ENCODE data around the gene ARID5A. TPM values are rescaled to one million over a fixed set of nuclear protein-coding genes. Genes with fewer than 3 reads are reported as not detected.

The ARID5A gene
- total and polyA plus RNA-seq, 10 of the 15 experiments (the other 5 are each of a cell fraction or from before 2014, with no cell fraction given) = 0.76 to 87.1 (median 37.6) TPM

DNA sequence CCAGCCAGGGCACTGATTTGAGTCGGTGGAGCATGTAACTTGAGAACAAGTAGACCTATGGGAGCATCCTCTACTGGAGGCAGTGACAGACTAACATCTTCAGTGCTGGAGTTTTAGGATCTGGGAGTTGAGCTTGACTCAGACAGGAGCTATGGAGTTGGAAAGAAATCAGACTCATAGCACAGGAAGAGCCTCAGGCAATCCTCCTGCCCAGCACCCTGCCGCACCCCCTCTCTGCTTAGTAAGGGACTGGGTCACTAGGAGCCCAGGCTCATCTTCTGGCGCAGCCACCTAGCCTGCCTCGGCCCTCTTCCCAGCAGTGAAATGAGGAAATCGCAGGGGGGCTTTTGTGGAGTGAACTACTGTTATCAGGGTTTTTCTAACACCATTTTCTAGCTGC, 3.6 kb downstream of the ARID5A start:
- FAIRE-seq (no peak), ATAC-seq (no peak), DNase-seq (ENCODE audit: low read depth, low spot score) (no peak)
- Histone ChIP-seq H4K20me1 (ENCODE audit: control insufficient read depth, insufficient read depth) (peaks cover 17% of the 10 kb centered on the region), H3K27me3 (replicated peaks in 1 of 2; ENCODE audit: control insufficient read depth in 2 of 2, insufficient read depth in 2 of 2, low read length in 1 of 2) (no peaks in the 10 kb centered on the region), H3K27ac (ENCODE audit: control insufficient read depth, insufficient read depth) (no peak overlapping the region), H3K4me1 (ENCODE audit: control insufficient read depth, insufficient read depth, low read length) (peaks cover 22% of the 10 kb centered on the region), H3K9me3 (replicated peaks; ENCODE audit: control insufficient read depth, insufficient read depth, low read length) (no peaks in the 10 kb centered on the region; the same call in 2 of the 3 replicates), H3K79me2 (ENCODE audit: control insufficient read depth, insufficient read depth, low read length) (peaks cover 90% of the 10 kb centered on the region), H3K36me3 (ENCODE audit: control insufficient read depth in 2 of 2, insufficient read depth in 2 of 2, low read length in 1 of 2) (peaks cover 6 to 25% of the 10 kb centered on the region in 2 experiments; a peak in 3 of 4 replicates), H3K4me2 (ENCODE audit: control insufficient read depth, insufficient read depth) (peak overlapping the region; percentile 92; the same call in 1 of the 2 replicates), H3K4me3 (peak overlapping the region; percentile 94; the same call in 1 of the 2 replicates), H3K9ac (ENCODE audit: control insufficient read depth, insufficient read depth, low read length) (no peak overlapping the region), H2AFZ (ENCODE audit: control insufficient read depth, low read depth, low read length) (no peak overlapping the region)
- SMC1A ChIA-PET (ENCODE audit: uncharacterized antibody, unreplicated experiment) = interaction anchor here (0.7 to 6.2 kb wide), 10 partner anchors 9 to 223 kb away, joined by 3 to 48 read pairs (median 3); no protein-coding TSS in a partner anchor
- BruUV-seq (replicated peaks) = no TSS peak
- RAD21 ChIA-PET (ENCODE audit: unreplicated experiment) = interaction anchor here (0.7 to 4.0 kb wide), 7 partner anchors 8 to 42 kb away, joined by 3 to 27 read pairs (median 7); no protein-coding TSS in a partner anchor
- TF ChIP-seq POLR2AphosphoS5 (IDR thresholded peaks at IDR 0.05; ENCODE audit: low read length) = 0 out of 2 replicates have a peak, but pooled peaks have one; percentile 9
- no peak for TF ChIP-seq NFXL1 (IDR thresholded peaks at IDR 0.05; ENCODE audit: borderline replicate concordance)
- POLR2A ChIA-PET = interaction anchor here (0.5 to 8.1 kb wide), 4 partner anchors 11 to 18 kb away, joined by 3 to 106 read pairs (median 4); no protein-coding TSS in a partner anchor
- CTCF ChIA-PET = interaction anchor here (0.6 to 8.1 kb wide), 9 partner anchors 8 to 220 kb away, joined by 3 to 64 read pairs (median 3); partner anchors contain the start of gene CNNM4
- intact Hi-C loops (cut with micrococcal nuclease; ENCODE audit: unreplicated experiment) (no loop called here), in situ Hi-C loops (cut with MboI) (no loop called here)
- WGBS (ENCODE audit: insufficient coverage, insufficient replicate concordance, low lambda C conversion rate, missing lambda C conversion rate) = 39% methylated on average over 5 of the region's 5 CpGs

DNA sequence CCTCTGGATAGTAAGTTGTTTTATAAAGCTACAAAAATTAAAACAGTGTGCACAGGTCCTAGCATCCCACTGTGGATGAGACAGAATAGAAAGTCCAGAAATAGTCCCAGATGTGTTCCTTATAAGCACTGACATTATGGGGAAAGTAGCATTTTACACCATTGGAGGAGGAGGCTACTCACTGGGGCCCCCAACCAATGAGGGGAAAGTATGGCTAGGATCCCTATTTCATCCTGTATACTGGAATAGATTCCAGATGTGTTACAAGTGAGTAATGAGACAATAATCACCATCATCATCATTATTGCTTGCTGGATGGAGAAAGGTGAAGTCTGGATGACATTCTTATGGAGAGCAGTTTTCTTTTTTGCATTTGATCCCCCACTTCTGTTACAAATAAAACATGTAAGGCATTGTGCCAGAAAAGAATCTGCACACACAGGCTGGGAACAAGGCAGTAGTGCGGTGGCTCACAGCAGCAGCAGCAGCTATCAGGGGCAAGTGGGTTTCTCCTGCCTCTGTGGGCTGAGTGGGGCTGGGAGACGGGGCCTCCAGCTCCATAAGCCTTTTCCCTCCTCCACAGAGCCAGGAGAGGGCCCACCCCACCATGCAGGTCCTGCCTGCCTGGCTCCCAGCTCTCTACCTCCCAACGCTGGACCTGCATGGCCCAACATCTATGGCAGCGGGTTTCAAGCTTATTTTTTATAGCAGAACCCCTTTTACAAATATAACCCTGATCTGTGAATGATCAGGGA, 5.0 kb downstream of the ARID5A start:
- intact Hi-C loops (cut with micrococcal nuclease; ENCODE audit: unreplicated experiment) (no loop called here), in situ Hi-C loops (cut with MboI) (no loop called here)
- Histone ChIP-seq H2AFZ (ENCODE audit: control insufficient read depth, low read depth, low read length) (no peak overlapping the region), H3K36me3 (ENCODE audit: control insufficient read depth in 2 of 2, insufficient read depth in 2 of 2, low read length in 1 of 2) (peaks cover 9 to 29% of the 10 kb centered on the region in 2 experiments), H3K4me1 (ENCODE audit: control insufficient read depth, insufficient read depth, low read length) (peaks cover 13% of the 10 kb centered on the region), H3K9me3 (replicated peaks; ENCODE audit: control insufficient read depth, insufficient read depth, low read length) (no peaks in the 10 kb centered on the region; the same call in 2 of the 3 replicates), H3K4me2 (ENCODE audit: control insufficient read depth, insufficient read depth) (no peak overlapping the region; the same call in 1 of the 2 replicates), H4K20me1 (ENCODE audit: control insufficient read depth, insufficient read depth) (peaks cover 24% of the 10 kb centered on the region), H3K27ac (ENCODE audit: control insufficient read depth, insufficient read depth) (no peak overlapping the region), H3K79me2 (ENCODE audit: control insufficient read depth, insufficient read depth, low read length) (peaks cover 93% of the 10 kb centered on the region), H3K9ac (ENCODE audit: control insufficient read depth, insufficient read depth, low read length) (no peak overlapping the region), H3K27me3 (replicated peaks in 1 of 2; ENCODE audit: control insufficient read depth in 2 of 2, insufficient read depth in 2 of 2, low read length in 1 of 2) (no peaks in the 10 kb centered on the region), H3K4me3 (no peak overlapping the region)
- TF ChIP-seq TAF1 (IDR thresholded peaks at IDR 0.05; ENCODE audit: borderline replicate concordance, low read depth, low read length) (no peak), JUND (IDR thresholded peaks at IDR 0.05; ENCODE audit: low read depth, low read length) (no peak), BACH1 (IDR thresholded peaks at IDR 0.05; ENCODE audit: borderline replicate concordance) (no peak), YBX1 (IDR thresholded peaks at IDR 0.05) (no peak), NFIC (IDR thresholded peaks at IDR 0.05; ENCODE audit: low read depth, low read length) (no peak), ASH2L (IDR thresholded peaks at IDR 0.05; ENCODE audit: borderline replicate concordance, low read depth) (no peak), NR2C2 (IDR thresholded peaks at IDR 0.05; ENCODE audit: borderline replicate concordance, control insufficient read depth, insufficient read length, low read depth) (no peak), CHD1 (IDR thresholded peaks at IDR 0.05; ENCODE audit: low read depth, low read length) (no peak)
- TF ChIP-seq, protein P1, sequence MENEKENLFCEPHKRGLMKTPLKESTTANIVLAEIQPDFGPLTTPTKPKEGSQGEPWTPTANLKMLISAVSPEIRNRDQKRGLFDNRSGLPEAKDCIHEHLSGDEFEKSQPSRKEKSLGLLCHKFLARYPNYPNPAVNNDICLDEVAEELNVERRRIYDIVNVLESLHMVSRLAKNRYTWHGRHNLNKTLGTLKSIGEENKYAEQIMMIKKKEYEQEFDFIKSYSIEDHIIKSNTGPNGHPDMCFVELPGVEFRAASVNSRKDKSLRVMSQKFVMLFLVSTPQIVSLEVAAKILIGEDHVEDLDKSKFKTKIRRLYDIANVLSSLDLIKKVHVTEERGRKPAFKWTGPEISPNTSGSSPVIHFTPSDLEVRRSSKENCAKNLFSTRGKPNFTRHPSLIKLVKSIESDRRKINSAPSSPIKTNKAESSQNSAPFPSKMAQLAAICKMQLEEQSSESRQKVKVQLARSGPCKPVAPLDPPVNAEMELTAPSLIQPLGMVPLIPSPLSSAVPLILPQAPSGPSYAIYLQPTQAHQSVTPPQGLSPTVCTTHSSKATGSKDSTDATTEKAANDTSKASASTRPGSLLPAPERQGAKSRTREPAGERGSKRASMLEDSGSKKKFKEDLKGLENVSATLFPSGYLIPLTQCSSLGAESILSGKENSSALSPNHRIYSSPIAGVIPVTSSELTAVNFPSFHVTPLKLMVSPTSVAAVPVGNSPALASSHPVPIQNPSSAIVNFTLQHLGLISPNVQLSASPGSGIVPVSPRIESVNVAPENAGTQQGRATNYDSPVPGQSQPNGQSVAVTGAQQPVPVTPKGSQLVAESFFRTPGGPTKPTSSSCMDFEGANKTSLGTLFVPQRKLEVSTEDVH (IDR thresholded peaks at IDR 0.05; ENCODE audit: low read depth, partially characterized antibody) = no peak
- ChIA-PET SMC1A (ENCODE audit: uncharacterized antibody, unreplicated experiment) (interaction anchor here (1.0 to 2.6 kb wide), 5 partner anchors 8 to 221 kb away, joined by 3 to 7 read pairs (median 3); no protein-coding TSS in a partner anchor), RAD21 (ENCODE audit: unreplicated experiment) (interaction anchor here (0.7 to 4.0 kb wide), 5 partner anchors 12 to 134 kb away, joined by 3 to 27 read pairs (median 5); no protein-coding TSS in a partner anchor), CTCF (interaction anchor here (0.6 to 8.1 kb wide), 5 partner anchors 12 to 90 kb away, joined by 3 to 64 read pairs (median 4); no protein-coding TSS in a partner anchor), POLR2A (interaction anchor here (0.5 to 8.1 kb wide), 4 partner anchors 12 to 329 kb away, joined by 3 to 106 read pairs (median 4); no protein-coding TSS in a partner anchor)
- TSS peak; percentile 2 for BruUV-seq (replicated peaks)
- ATAC-seq (no peak), FAIRE-seq (no peak), DNase-seq (ENCODE audit: low read depth, low spot score) (no peak)
- WGBS (ENCODE audit: insufficient coverage, insufficient replicate concordance, low lambda C conversion rate, missing lambda C conversion rate) = 90% methylated on average over 4 of the region's 4 CpGs

Data from GM12878 (cell line).